ENCODE measurements around the gene TMEM179. TPM values are rescaled to one million over a fixed set of nuclear protein-coding genes. Genes with fewer than 3 reads are reported as not detected.

Gene TMEM179
- total RNA-seq, 1 experiment from 2014 or later: not detected

DNA sequence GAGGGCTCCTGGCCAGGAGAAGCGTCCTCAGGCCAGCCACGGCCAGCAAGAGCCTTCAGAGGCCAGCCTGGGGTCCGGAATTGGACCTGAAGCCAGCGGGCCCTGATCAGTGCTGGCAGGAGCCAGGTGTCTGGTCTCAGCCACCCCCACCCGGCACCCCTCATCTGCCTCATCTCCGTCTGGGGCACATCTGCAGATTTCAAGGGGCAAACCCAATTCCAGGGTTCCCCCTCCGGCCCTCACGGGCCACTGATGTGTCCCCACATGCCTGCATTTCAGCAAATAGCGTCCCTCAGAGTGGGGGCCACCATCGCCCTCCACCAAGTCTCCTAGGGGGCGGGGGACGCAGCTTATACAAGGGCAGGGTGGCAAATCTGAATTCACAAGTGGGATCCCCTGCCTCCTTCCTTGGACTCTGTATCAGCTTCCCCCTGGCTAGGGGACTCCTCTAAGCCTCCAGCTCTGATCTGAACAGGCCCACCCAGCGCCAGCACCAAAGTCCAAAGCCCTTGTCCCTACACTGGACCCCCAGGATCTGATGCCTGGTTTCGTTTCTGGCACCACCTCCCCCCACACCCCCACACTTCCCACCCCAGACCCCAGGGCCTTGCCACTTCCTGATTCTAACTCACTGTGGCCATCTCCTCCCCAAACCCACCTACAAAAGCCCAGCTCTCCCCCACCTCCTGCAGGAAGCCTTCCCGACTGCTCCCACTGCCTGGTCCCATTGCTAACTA lies 10.1 kb downstream of the TMEM179 start:
- no peaks in the 10 kb centered on the region for H3K9me3 Mint-ChIP-seq (ENCODE audit: low read depth, unreplicated experiment)
- intact Hi-C loops (cut with micrococcal nuclease; ENCODE audit: unreplicated experiment): no loop called here
- TF ChIP-seq, protein P1, sequence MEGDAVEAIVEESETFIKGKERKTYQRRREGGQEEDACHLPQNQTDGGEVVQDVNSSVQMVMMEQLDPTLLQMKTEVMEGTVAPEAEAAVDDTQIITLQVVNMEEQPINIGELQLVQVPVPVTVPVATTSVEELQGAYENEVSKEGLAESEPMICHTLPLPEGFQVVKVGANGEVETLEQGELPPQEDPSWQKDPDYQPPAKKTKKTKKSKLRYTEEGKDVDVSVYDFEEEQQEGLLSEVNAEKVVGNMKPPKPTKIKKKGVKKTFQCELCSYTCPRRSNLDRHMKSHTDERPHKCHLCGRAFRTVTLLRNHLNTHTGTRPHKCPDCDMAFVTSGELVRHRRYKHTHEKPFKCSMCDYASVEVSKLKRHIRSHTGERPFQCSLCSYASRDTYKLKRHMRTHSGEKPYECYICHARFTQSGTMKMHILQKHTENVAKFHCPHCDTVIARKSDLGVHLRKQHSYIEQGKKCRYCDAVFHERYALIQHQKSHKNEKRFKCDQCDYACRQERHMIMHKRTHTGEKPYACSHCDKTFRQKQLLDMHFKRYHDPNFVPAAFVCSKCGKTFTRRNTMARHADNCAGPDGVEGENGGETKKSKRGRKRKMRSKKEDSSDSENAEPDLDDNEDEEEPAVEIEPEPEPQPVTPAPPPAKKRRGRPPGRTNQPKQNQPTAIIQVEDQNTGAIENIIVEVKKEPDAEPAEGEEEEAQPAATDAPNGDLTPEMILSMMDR (IDR thresholded peaks at IDR 0.05; ENCODE audit: unreplicated experiment): no peak
- H3K4me3 Mint-ChIP-seq (ENCODE audit: low read depth, unreplicated experiment): no peak overlapping the region
- CTCF ChIA-PET: interaction anchor here (0.6 kb wide), 2 partner anchors 110 to 220 kb away, joined by 3 to 6 read pairs; no protein-coding TSS in a partner anchor
- DNase-seq: no peak
- no peaks in the 10 kb centered on the region for H3K36me3 Mint-ChIP-seq (ENCODE audit: insufficient read depth, unreplicated experiment)
- BruUV-seq (replicated peaks): no TSS peak
- no peaks in the 10 kb centered on the region for H3K4me1 Mint-ChIP-seq (ENCODE audit: low read depth, unreplicated experiment)
- peaks cover 94% of the 10 kb centered on the region for H3K27me3 Mint-ChIP-seq (ENCODE audit: unreplicated experiment)
- no peak overlapping the region for H3K27ac Mint-ChIP-seq (ENCODE audit: unreplicated experiment)

DNA sequence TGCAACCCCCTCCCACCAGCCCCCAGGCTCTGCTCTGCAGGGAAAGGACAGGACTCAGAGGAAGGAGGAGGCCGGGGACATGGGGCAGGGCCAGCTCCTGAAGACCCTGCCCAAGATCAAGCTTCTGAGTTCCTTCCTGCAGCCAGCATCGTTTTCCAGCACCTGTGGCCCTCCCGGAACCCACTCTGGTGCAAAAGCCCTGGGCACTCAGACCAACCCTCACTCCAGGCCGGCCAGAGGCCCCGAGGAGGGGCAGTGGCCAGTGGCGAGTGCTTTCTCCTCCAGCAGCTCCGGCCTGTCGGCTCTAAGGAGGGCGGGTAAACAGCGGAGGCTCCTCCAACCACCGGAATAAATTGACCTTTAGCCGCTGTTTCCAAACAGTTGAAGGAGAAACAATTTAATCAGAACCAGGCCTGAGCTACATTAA lies 10.8 kb downstream of the TMEM179 start:
- Mint-ChIP-seq H3K4me3 (ENCODE audit: low read depth, unreplicated experiment) (no peak overlapping the region), H3K4me1 (ENCODE audit: low read depth, unreplicated experiment) (no peaks in the 10 kb centered on the region), H3K9me3 (ENCODE audit: low read depth, unreplicated experiment) (no peaks in the 10 kb centered on the region), H3K27ac (ENCODE audit: unreplicated experiment) (no peak overlapping the region), H3K27me3 (ENCODE audit: unreplicated experiment) (peaks cover 87% of the 10 kb centered on the region), H3K36me3 (ENCODE audit: insufficient read depth, unreplicated experiment) (no peaks in the 10 kb centered on the region)
- no peak for DNase-seq
- intact Hi-C loops (cut with micrococcal nuclease; ENCODE audit: unreplicated experiment): no loop called here
- CTCF ChIA-PET: no interaction called here
- BruUV-seq (replicated peaks): no TSS peak
- TF ChIP-seq, protein P1 (IDR thresholded peaks at IDR 0.05; ENCODE audit: unreplicated experiment): no peak

DNA sequence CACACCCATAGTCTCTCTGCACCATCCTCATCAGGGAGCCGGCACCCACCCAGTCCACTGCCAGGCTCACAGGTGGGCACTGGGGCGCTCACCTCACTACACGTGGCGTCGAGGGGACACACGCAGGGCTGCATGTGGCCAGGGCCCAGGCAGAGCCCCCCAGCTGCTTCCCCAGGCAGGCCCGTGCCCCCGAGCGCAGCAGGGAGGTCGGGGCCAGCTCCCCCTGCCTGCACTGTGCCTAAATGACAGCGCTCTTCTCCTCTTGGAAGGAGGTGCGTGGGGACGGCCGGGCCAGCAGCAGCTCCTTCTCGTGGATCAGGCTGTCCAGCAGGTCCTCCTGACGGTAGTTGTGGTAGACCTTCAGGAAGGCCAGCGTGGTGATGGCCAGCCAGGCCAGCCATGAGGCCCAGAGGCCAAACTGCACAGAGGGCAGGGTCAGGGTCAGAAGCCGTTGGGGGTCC lies 11.3 kb downstream of the TMEM179 start:
- no peak for DNase-seq
- CTCF ChIA-PET: interaction anchor here (0.6 kb wide), 1 partner anchor 16 kb away, joined by 5 read pairs; no protein-coding TSS in a partner anchor
- no TSS peak for BruUV-seq (replicated peaks)
- Mint-ChIP-seq H3K27me3 (ENCODE audit: unreplicated experiment) (peaks cover 82% of the 10 kb centered on the region), H3K4me1 (ENCODE audit: low read depth, unreplicated experiment) (no peaks in the 10 kb centered on the region), H3K9me3 (ENCODE audit: low read depth, unreplicated experiment) (no peaks in the 10 kb centered on the region), H3K27ac (ENCODE audit: unreplicated experiment) (no peak overlapping the region), H3K36me3 (ENCODE audit: insufficient read depth, unreplicated experiment) (no peaks in the 10 kb centered on the region), H3K4me3 (ENCODE audit: low read depth, unreplicated experiment) (no peak overlapping the region)
- TF ChIP-seq, protein P1 (IDR thresholded peaks at IDR 0.05; ENCODE audit: unreplicated experiment): no peak
- intact Hi-C loops (cut with micrococcal nuclease; ENCODE audit: unreplicated experiment): no loop called here

DNA sequence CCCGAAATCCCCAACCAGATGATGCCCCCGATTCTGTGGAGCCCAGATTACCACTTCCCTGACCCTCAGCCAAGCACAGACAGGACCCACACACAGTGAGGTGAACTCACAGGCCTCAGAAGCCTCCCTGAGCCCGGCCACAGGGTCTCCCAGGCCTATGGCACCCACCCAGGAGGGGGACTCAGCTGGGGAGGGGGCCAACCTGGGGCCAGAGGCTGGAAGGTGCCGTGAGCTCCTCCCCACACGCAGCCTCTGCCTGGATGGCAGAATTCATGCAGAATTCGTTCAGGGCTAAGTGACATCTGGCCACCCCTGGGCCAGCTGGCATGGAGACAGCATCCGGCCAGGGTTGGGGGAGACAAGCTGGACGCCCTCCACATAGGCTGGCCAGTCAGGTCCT lies 11.8 kb downstream of the TMEM179 start:
- H3K4me3 Mint-ChIP-seq (ENCODE audit: low read depth, unreplicated experiment): no peak overlapping the region
- CTCF ChIA-PET: interaction anchor here (0.6 kb wide), 2 partner anchors 15 to 323 kb away, joined by 4 to 5 read pairs; no protein-coding TSS in a partner anchor
- H3K27me3 Mint-ChIP-seq (ENCODE audit: unreplicated experiment): peaks cover 77% of the 10 kb centered on the region
- no peak overlapping the region for H3K27ac Mint-ChIP-seq (ENCODE audit: unreplicated experiment)
- TF ChIP-seq, protein P1 (IDR thresholded peaks at IDR 0.05; ENCODE audit: unreplicated experiment): no peak
- DNase-seq: no peak
- BruUV-seq (replicated peaks): no TSS peak
- intact Hi-C loops (cut with micrococcal nuclease; ENCODE audit: unreplicated experiment): no loop called here
- H3K4me1 Mint-ChIP-seq (ENCODE audit: low read depth, unreplicated experiment): no peaks in the 10 kb centered on the region
- no peaks in the 10 kb centered on the region for H3K9me3 Mint-ChIP-seq (ENCODE audit: low read depth, unreplicated experiment)
- H3K36me3 Mint-ChIP-seq (ENCODE audit: insufficient read depth, unreplicated experiment): no peaks in the 10 kb centered on the region

Data from Calu3 (cell line).